Mesendoderm (in vitro differentiated cells): ENCODE measurements around the gene FAM3A.
A peak's percentile ranks its signal among the peaks of the same experiment; 100 is the strongest.
"Not testable (repeated sequence)": the region's sequence is repeated elsewhere in the genome, so short reads cannot be mapped to it uniquely, and the experiment has no call there.

Experiments used
- DNase-seq: peaks from one replicate; pipeline ENCODE4 v3.0.0; 2013
- H2AK5ac ChIP-seq: 2 replicates; pipeline ENCODE4 v1.6.1; 2013; ENCODE audit warnings: low read length, inconsistent platforms
- H2BK120ac ChIP-seq: 2 replicates; pipeline ENCODE4 v1.6.1; 2013; ENCODE audit warnings: low read depth, mild to moderate bottlenecking, low read length, moderate library complexity, mixed read lengths
- H2BK15ac ChIP-seq: replicated peaks from 2 replicates; pipeline ENCODE4 v1.6.1; 2013; ENCODE audit warnings: low read depth, mild to moderate bottlenecking, moderate library complexity
- H2BK5ac ChIP-seq: 2 replicates; pipeline ENCODE4 v1.6.1; 2013; ENCODE audit warnings: low read length, inconsistent platforms
- H3K18ac ChIP-seq: 2 replicates; pipeline ENCODE4 v1.6.1; 2013; ENCODE audit warnings: mild to moderate bottlenecking, low read length, mixed read lengths
- H3K23ac ChIP-seq: one replicate; pipeline ENCODE4 v1.6.1; 2013; ENCODE audit warnings: low read length
- H3K27ac ChIP-seq: 2 replicates; pipeline ENCODE4 v1.5.1; 2013; ENCODE audit warnings: low read depth, mild to moderate bottlenecking, inconsistent platforms, low read length, moderate library complexity
- H3K27me3 ChIP-seq: 2 replicates; pipeline ENCODE4 v1.6.1; 2013; ENCODE audit warnings: low read length, control low read depth, mild to moderate bottlenecking, inconsistent platforms; ENCODE audit not compliant: insufficient read depth, poor library complexity
- H3K36me3 ChIP-seq: 2 replicates; pipeline ENCODE4 v1.6.1; 2013; ENCODE audit warnings: low read length, inconsistent platforms; ENCODE audit not compliant: control insufficient read depth, insufficient read depth
- H3K4ac ChIP-seq: one replicate; pipeline ENCODE4 v1.6.1; 2013; ENCODE audit warnings: low read depth, mild to moderate bottlenecking, low read length, moderate library complexity
- H3K4me1 ChIP-seq: 2 replicates; pipeline ENCODE4 v1.6.1; 2013; ENCODE audit warnings: low read depth, low read length, inconsistent platforms; ENCODE audit not compliant: control insufficient read depth
- H3K4me2 ChIP-seq: 2 replicates; pipeline ENCODE4 v1.6.1; 2013; ENCODE audit warnings: low read length
- H3K4me3 ChIP-seq: 2 replicates; pipeline ENCODE4 v1.5.1; 2013; ENCODE audit warnings: mild to moderate bottlenecking, low read length
- H3K56ac ChIP-seq: one replicate; pipeline ENCODE4 v1.6.1; 2013; ENCODE audit warnings: low read length
- H3K79me1 ChIP-seq: 2 replicates; pipeline ENCODE4 v1.6.1; 2013; ENCODE audit warnings: low read length, inconsistent platforms
- H3K79me2 ChIP-seq: 2 replicates; pipeline ENCODE4 v1.6.1; 2013; ENCODE audit warnings: mild to moderate bottlenecking, low read length; ENCODE audit not compliant: control insufficient read depth, insufficient read depth
- H3K9ac ChIP-seq: 2 replicates; pipeline ENCODE4 v1.6.1; 2013; ENCODE audit warnings: low read length, inconsistent platforms
- H4K5ac ChIP-seq: one replicate; pipeline ENCODE4 v1.6.1; 2013; ENCODE audit warnings: low read length
- H4K8ac ChIP-seq: one replicate; pipeline ENCODE4 v1.6.1; 2013; ENCODE audit warnings: low read depth, mild to moderate bottlenecking, control low read depth, low read length, moderate library complexity
- whole genome bisulfite sequencing: extraction: QIAGEN DNeasy Blood & Tissue Kit; methylation state at CpG from one replicate; pipeline ENCODE4 v1.1.7; 2013; ENCODE audit warnings: low lambda C conversion rate, missing lambda C conversion rate; ENCODE audit not compliant: insufficient coverage; ENCODE audit errors: extremely low coverage; 5-methylcytosine and 5-hydroxymethylcytosine counted together

The FAM3A gene

DNA sequence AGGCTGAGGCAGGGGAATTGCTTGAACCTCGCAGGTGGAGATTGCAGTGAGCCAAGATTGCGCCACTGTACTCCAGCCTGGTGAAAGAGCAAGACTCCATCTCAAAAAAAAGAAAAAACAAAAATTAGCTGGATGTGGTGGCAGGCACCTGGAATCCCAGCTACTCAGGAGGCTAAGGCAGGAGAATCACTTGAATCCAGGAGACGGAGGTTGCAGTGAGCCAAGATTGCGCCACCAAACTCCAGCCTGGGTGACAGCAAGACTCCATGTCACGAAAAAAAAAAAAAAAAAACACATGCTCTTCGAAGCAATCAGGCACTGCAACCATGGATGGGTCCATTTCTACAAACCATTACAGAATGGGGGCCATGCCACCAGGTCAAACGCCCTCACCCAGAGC is 24.3 kb upstream of the FAM3A start:
- not testable (repeated sequence) for H3K79me2 ChIP-seq, H3K4me2 ChIP-seq, H3K23ac ChIP-seq, H4K8ac ChIP-seq, DNase-seq, H3K56ac ChIP-seq, H2BK120ac ChIP-seq, H3K27ac ChIP-seq, H3K79me1 ChIP-seq, H3K27me3 ChIP-seq, H3K18ac ChIP-seq, H3K4me3 ChIP-seq, H4K5ac ChIP-seq, H2BK5ac ChIP-seq, H2AK5ac ChIP-seq, H3K36me3 ChIP-seq, H3K4me1 ChIP-seq, H3K9ac ChIP-seq, H2BK15ac ChIP-seq, H3K4ac ChIP-seq
- no CpG with 5 or more reads among the region's 7 CpGs for WGBS

DNA sequence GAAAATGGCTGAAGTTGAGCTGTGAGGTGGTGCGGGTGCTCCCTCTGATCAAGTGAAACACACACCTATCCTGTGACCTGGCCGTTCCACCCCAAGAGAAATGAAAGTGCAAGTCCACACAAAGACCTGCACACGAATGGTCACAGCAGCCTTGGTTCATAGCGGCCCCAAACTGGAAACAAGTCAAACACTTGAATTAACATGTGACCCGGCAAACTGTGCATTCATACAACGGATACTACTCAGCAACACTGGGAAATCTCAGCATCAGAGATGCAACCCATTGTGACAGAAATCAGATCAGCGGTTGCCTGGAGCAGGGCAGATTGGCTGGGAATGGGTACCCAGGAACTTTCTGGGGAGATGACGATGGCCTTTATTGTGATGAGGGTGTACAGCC is 23.0 kb upstream of the FAM3A start:
- no peak overlapping the region for H2BK5ac ChIP-seq
- H3K27ac ChIP-seq = no peak overlapping the region
- H3K4me1 ChIP-seq = no peaks in the 10 kb centered on the region
- no peak overlapping the region for H2BK120ac ChIP-seq
- no CpG with 5 or more reads among the region's 8 CpGs for WGBS
- H3K56ac ChIP-seq = no peak overlapping the region
- H3K4me2 ChIP-seq = no peak overlapping the region
- no peak overlapping the region for H3K4me3 ChIP-seq
- no peaks in the 10 kb centered on the region for H3K27me3 ChIP-seq
- H3K4ac ChIP-seq = no peak overlapping the region
- H2BK15ac ChIP-seq = no peak overlapping the region
- H4K5ac ChIP-seq = no peak overlapping the region
- no peaks in the 10 kb centered on the region for H3K79me2 ChIP-seq
- H3K9ac ChIP-seq = no peak overlapping the region
- no peak for DNase-seq
- H3K36me3 ChIP-seq = no peaks in the 10 kb centered on the region
- H3K18ac ChIP-seq = no peak overlapping the region
- H3K23ac ChIP-seq = no peak overlapping the region
- H2AK5ac ChIP-seq = no peak overlapping the region
- H4K8ac ChIP-seq = no peak overlapping the region
- H3K79me1 ChIP-seq = no peaks in the 10 kb centered on the region

GRCh38 chrX:154535892-154536291 is 19.9 kb upstream of the FAM3A start:
- Histone ChIP-seq H3K79me1 (no peaks in the 10 kb centered on the region), H3K4me1 (no peaks in the 10 kb centered on the region), H3K9ac (no peak overlapping the region), H3K4me2 (no peak overlapping the region), H3K36me3 (no peaks in the 10 kb centered on the region), H4K5ac (no peak overlapping the region), H2BK15ac (no peak overlapping the region), H3K23ac (no peak overlapping the region), H2BK5ac (no peak overlapping the region), H3K56ac (no peak overlapping the region), H2AK5ac (no peak overlapping the region), H3K27me3 (no peaks in the 10 kb centered on the region), H3K4ac (no peak overlapping the region), H4K8ac (no peak overlapping the region), H3K18ac (no peak overlapping the region), H3K27ac (no peak overlapping the region), H3K79me2 (no peaks in the 10 kb centered on the region), H2BK120ac (no peak overlapping the region), H3K4me3 (no peak overlapping the region)
- WGBS = no CpG with 5 or more reads among the region's 9 CpGs
- DNase-seq = no peak

- H3K18ac ChIP-seq = no peak overlapping the region
- no peaks in the 10 kb centered on the region for H3K4me1 ChIP-seq
- WGBS = no CpG with 5 or more reads among the region's 34 CpGs
- no peaks in the 10 kb centered on the region for H3K79me1 ChIP-seq
- no peak overlapping the region for H3K4ac ChIP-seq
- H2BK5ac ChIP-seq = no peak overlapping the region
- H4K5ac ChIP-seq = no peak overlapping the region
- H3K27ac ChIP-seq = no peak overlapping the region
- DNase-seq = peak; percentile 77
- no peak overlapping the region for H3K23ac ChIP-seq
- no peak overlapping the region for H3K9ac ChIP-seq
- no peaks in the 10 kb centered on the region for H3K36me3 ChIP-seq
- H2AK5ac ChIP-seq = no peak overlapping the region
- no peak overlapping the region for H2BK15ac ChIP-seq
- no peaks in the 10 kb centered on the region for H3K27me3 ChIP-seq
- H2BK120ac ChIP-seq = no peak overlapping the region
- no peak overlapping the region for H3K56ac ChIP-seq
- no peak overlapping the region for H3K4me3 ChIP-seq
- H4K8ac ChIP-seq = no peak overlapping the region
- H3K79me2 ChIP-seq = no peaks in the 10 kb centered on the region
- H3K4me2 ChIP-seq = no peak overlapping the region
Measured at GRCh38 chrX:154534526-154535322, 18.7 kb upstream of the FAM3A start.

DNA sequence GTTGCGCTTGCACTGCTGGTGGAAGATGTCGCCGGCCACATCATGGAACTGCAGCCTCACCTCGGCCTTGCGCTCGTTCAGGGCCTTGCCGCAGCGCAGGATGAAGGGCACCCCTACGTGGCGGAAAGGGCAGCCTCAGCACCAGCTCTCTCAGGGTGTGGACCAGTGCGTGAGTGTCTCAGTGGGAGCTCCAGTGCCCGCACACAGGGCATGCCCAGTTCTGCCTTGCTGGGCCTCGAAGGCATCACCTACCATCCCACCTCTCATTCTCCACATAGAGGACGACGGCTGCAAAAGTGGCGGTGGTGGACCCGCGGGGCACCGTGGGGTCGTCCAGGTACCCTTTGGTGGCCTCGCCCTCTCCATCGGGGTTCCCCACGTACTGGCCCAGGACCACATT is 16.7 kb upstream of the FAM3A start:
- no peak overlapping the region for H3K4me2 ChIP-seq
- no peak for DNase-seq
- no CpG with 5 or more reads among the region's 23 CpGs for WGBS
- H3K4me3 ChIP-seq = no peak overlapping the region
- no peak overlapping the region for H2BK15ac ChIP-seq
- no peak overlapping the region for H2BK120ac ChIP-seq
- no peak overlapping the region for H3K9ac ChIP-seq
- H3K23ac ChIP-seq = no peak overlapping the region
- H3K18ac ChIP-seq = no peak overlapping the region
- H3K4ac ChIP-seq = no peak overlapping the region
- no peak overlapping the region for H4K5ac ChIP-seq
- no peaks in the 10 kb centered on the region for H3K4me1 ChIP-seq
- no peaks in the 10 kb centered on the region for H3K36me3 ChIP-seq
- no peaks in the 10 kb centered on the region for H3K27me3 ChIP-seq
- H2BK5ac ChIP-seq = no peak overlapping the region
- H3K56ac ChIP-seq = no peak overlapping the region
- no peaks in the 10 kb centered on the region for H3K79me2 ChIP-seq
- no peaks in the 10 kb centered on the region for H3K79me1 ChIP-seq
- H3K27ac ChIP-seq = no peak overlapping the region
- no peak overlapping the region for H4K8ac ChIP-seq
- H2AK5ac ChIP-seq = no peak overlapping the region

GRCh38 chrX:154531626-154532025 is 15.6 kb upstream of the FAM3A start:
- H3K27ac ChIP-seq = no peak overlapping the region
- no peak overlapping the region for H2BK5ac ChIP-seq
- peak; percentile 85 for DNase-seq
- no peaks in the 10 kb centered on the region for H3K4me1 ChIP-seq
- H2BK15ac ChIP-seq = no peak overlapping the region
- no peaks in the 10 kb centered on the region for H3K36me3 ChIP-seq
- no peaks in the 10 kb centered on the region for H3K79me1 ChIP-seq
- no peak overlapping the region for H3K9ac ChIP-seq
- no peak overlapping the region for H3K4me3 ChIP-seq
- no peak overlapping the region for H2BK120ac ChIP-seq
- no peak overlapping the region for H3K4me2 ChIP-seq
- no CpG with 5 or more reads among the region's 16 CpGs for WGBS
- no peak overlapping the region for H3K4ac ChIP-seq
- no peak overlapping the region for H3K18ac ChIP-seq
- H4K5ac ChIP-seq = no peak overlapping the region
- no peak overlapping the region for H2AK5ac ChIP-seq
- no peaks in the 10 kb centered on the region for H3K27me3 ChIP-seq
- no peak overlapping the region for H4K8ac ChIP-seq
- no peak overlapping the region for H3K23ac ChIP-seq
- H3K56ac ChIP-seq = no peak overlapping the region
- no peaks in the 10 kb centered on the region for H3K79me2 ChIP-seq
